Bronchial epithelial cell (primary cell): ENCODE results near the gene SMIM5. TPM values are rescaled to one million over a fixed set of nuclear protein-coding genes. Genes with fewer than 3 reads are reported as not detected.
A peak's percentile ranks its signal among the peaks of the same experiment; 100 is the strongest.

Experiments
- DNase-seq: peaks from one replicate; pipeline ENCODE4 v3.0.0-alpha.2; 2010; ENCODE audit warnings: low read depth
- FAIRE-seq: peaks from 2 replicates; lab custom pipeline; 2011; peaks lifted over from hg19 to GRCh38; lab: Jason Lieb, UNC
- H3K27me3 ChIP-seq: 2 replicates; pipeline ENCODE4 v1.5.1; 2011; ENCODE audit warnings: low read length; ENCODE audit not compliant: control insufficient read depth, insufficient read depth
- H3K36me3 ChIP-seq: 2 replicates; pipeline ENCODE4 v1.5.1; 2011; ENCODE audit warnings: low read length; ENCODE audit not compliant: control insufficient read depth, insufficient read depth
- H3K4me3 ChIP-seq: 2 replicates; pipeline ENCODE4 v1.5.1; 2011; ENCODE audit warnings: mild to moderate bottlenecking, low read depth, low read length, control low read depth
- total RNA-seq: library from RNA; depleted of rRNA; stranded (reverse); fragments of >200 nt; gene quantifications from 2 replicates; pipeline ENCODE4 v1.2.1, GENCODE V29; 2014
- TF ChIP-seq, protein P1 (sequence below): IDR thresholded peaks from 2 replicates; pipeline ENCODE4 v1.5.1; 2011; ENCODE audit warnings: mild to moderate bottlenecking, moderate library complexity, low read length, control low read depth, inconsistent platforms; ENCODE audit not compliant: insufficient read depth, severe bottlenecking

SMIM5 gene
- total RNA-seq, 1 donor from 2014 or later: 3.9 TPM

DNA sequence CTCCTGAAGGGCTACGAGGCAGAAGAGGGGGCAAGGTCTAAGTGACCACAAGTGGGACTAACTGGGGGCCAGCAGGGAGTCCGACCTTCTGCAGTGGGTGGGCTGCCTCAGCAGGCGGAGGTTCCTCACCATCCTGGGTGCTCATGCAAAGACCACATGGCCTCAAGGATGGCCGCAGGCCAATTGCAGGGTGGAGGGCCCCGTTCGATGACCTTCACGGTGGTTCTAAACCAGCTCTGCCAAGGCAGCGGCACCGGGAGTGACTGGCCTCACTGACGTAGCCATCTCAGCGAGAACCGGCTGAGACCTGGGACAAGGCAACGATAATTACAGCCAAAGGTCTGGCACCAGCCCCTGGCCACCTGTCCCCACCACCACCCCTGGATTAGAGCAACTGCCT, 5.7 kb downstream of the SMIM5 start:
- H3K27me3 ChIP-seq: no peaks in the 10 kb centered on the region
- FAIRE-seq (peak; percentile 7), DNase-seq (no peak)
- peaks cover 1% of the 10 kb centered on the region for H3K36me3 ChIP-seq
- TF ChIP-seq, protein P1, sequence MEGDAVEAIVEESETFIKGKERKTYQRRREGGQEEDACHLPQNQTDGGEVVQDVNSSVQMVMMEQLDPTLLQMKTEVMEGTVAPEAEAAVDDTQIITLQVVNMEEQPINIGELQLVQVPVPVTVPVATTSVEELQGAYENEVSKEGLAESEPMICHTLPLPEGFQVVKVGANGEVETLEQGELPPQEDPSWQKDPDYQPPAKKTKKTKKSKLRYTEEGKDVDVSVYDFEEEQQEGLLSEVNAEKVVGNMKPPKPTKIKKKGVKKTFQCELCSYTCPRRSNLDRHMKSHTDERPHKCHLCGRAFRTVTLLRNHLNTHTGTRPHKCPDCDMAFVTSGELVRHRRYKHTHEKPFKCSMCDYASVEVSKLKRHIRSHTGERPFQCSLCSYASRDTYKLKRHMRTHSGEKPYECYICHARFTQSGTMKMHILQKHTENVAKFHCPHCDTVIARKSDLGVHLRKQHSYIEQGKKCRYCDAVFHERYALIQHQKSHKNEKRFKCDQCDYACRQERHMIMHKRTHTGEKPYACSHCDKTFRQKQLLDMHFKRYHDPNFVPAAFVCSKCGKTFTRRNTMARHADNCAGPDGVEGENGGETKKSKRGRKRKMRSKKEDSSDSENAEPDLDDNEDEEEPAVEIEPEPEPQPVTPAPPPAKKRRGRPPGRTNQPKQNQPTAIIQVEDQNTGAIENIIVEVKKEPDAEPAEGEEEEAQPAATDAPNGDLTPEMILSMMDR: no peak
- no peak overlapping the region for H3K4me3 ChIP-seq

DNA sequence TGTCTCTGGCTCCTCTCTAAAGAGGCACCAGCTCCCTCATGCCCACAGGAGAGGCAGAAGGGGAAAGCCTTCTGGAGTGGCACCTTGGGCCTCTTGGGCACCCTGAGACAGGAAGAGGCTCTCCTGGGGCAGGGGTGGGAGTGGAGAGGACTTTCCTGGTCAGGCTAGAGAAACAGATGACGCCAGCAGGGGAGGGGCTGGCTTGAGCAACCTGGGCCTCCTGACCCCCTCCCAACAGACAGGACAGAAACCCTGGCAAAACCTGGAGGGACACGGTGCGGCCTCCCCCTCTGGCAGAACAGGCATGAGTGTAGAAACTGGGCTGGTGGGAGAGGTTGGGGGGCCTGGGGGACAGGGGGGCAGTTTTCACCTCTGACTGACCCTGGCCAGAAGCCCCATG, 6.1 kb downstream of the SMIM5 start:
- TF ChIP-seq, protein P1: no peak
- no peak for DNase-seq
- Histone ChIP-seq H3K27me3 (no peaks in the 10 kb centered on the region), H3K4me3 (no peak overlapping the region), H3K36me3 (peaks cover 1% of the 10 kb centered on the region)
- FAIRE-seq: no peak

DNA sequence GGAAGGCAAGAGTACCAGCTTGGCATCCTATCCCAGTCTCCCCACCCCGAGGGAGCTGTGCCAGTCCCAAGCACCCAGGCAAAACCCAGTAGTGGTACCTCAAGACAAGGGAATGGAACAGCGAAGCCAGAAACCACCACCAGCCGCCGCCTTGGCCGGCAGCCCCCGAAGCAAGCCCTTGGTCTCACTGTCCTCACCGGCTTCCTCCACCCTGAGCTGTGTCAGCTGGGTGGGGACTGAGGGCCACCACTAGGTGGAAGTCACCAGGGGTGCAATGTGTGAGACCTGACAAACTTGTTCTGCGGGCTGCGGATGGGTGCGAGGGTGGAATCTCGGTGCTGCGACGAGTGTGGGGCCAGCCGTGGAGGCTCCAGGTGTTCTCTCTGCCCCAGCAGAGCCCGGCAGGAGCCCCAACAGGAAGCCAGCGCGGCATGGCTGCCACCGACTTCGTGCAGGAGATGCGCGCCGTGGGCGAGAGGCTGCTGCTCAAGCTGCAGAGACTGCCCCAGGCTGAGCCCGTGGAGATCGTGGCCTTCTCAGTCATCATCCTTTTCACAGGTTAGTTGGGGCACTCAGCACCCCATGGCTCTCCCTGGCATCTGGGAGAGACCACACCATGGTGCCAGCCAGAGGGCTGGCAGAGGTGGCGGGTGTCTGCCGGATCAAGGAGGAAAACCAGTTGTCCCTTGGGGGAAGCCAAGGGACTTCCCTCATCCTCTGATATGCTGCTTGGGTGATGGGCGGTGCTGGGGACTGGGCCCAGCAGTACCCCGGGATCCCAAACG, 6.7 kb downstream of the SMIM5 start:
- Histone ChIP-seq H3K4me3 (no peak overlapping the region), H3K36me3 (peaks cover 1% of the 10 kb centered on the region), H3K27me3 (no peaks in the 10 kb centered on the region)
- no peak for FAIRE-seq
- TF ChIP-seq, protein P1: peak; percentile 51
- peak; percentile 37 for DNase-seq

DNA sequence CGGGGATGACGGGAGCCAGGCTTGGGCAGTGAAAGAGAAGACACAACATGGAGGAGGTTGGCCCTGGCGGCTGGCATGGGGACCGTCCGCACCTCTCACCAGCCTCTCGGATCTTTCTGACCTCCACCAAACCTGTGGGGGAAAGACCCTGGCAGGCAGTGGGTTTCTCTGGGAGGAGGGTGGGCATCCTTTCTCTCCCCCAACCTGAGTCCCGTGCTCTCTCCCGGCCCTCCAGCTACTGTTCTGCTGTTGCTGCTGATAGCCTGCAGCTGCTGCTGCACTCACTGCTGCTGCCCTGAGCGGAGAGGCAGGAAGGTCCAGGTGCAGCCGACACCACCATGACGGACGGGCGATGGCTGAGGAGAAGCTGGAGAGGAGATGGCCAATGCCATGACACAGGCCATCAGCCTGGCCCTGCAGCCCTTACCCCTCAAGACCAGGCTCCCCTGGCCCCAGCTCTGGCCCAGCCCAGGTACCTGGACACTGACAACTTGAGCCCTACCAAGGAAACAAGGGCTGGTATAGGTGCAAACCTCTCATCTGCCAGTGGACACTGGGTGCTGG, 7.4 kb downstream of the SMIM5 start:
- FAIRE-seq (no peak), DNase-seq (no peak)
- Histone ChIP-seq H3K4me3 (no peak overlapping the region), H3K27me3 (no peaks in the 10 kb centered on the region), H3K36me3 (peaks cover 1% of the 10 kb centered on the region)
- TF ChIP-seq, protein P1: no peak

DNA sequence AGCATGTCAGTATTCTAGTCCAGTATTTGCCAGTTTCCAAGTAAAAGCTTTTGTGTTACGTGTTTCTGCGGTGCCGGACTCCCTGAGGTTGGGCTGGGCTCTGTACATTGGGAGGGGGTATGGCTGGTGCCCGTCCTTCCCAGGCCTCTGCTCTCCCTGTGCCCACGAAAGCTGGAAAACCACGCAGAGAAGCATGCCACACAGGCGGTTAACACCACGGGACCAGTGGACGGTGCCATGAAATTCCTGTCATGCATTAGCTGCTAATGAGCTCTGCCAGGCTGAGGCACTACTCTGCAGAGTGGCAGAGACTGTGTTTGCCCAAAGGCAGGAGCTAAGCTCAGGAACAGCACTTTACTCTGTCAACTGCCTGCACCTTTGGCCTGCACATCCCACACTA, 8.1 kb downstream of the SMIM5 start:
- Histone ChIP-seq H3K4me3 (no peak overlapping the region), H3K36me3 (peaks cover 1% of the 10 kb centered on the region), H3K27me3 (no peaks in the 10 kb centered on the region)
- FAIRE-seq: peak; percentile 28
- TF ChIP-seq, protein P1: no peak
- DNase-seq: no peak
